ENCODE results near the gene GRM4. TPM values are rescaled to one million over a fixed set of nuclear protein-coding genes. Genes with fewer than 3 reads are reported as not detected.

The GRM4 gene
- total and polyA plus RNA-seq, 9 of the 15 experiments (the other 6 are each of a cell fraction or from before 2014, with no cell fraction given), result 0.18 TPM; not detected in 8

GRCh38 chr6:34182751-34183531, 37.1 kb upstream of the GRM4 start (continued):
- TF ChIP-seq NR4A1 (CRISPR knock-in tag; IDR thresholded peaks at IDR 0.05) (no peak), NR4A1 (tag; IDR thresholded peaks at IDR 0.05) (no peak), ERF (CRISPR knock-in tag; IDR thresholded peaks at IDR 0.05) (no peak), ZNF232 (CRISPR knock-in tag; IDR thresholded peaks at IDR 0.05) (no peak), ZNF347 (CRISPR knock-in tag; IDR thresholded peaks at IDR 0.05; ENCODE audit: low read depth) (no peak), GATA2 (CRISPR knock-in tag; IDR thresholded peaks at IDR 0.05) (no peak), TOE1 (IDR thresholded peaks at IDR 0.05; ENCODE audit: borderline replicate concordance) (peak; percentile 55; the same call in 1 of the 2 replicates), TOE1 (CRISPR knock-in tag; IDR thresholded peaks at IDR 0.05; ENCODE audit: borderline replicate concordance, low read depth) (no peak), MIER1 (IDR thresholded peaks at IDR 0.05; ENCODE audit: low read depth) (no peak)

- Histone ChIP-seq H3K36me3 (ENCODE audit: control insufficient read depth, insufficient read depth, low read length) (no peaks in the 10 kb centered on the region), H3K9me1 (ENCODE audit: control insufficient read depth, insufficient read depth, low read length) (no peaks in the 10 kb centered on the region), H3K27ac (ENCODE audit: extremely low read depth, low read depth, low read length) (no peak overlapping the region), H4K20me1 (replicated peaks; ENCODE audit: control insufficient read depth, insufficient read depth, low read length) (no peaks in the 10 kb centered on the region), H3K27me3 (ENCODE audit: control insufficient read depth in 2 of 2, insufficient read depth in 2 of 2, low read length in 2 of 2) (0 out of 5 replicates have a peak, but pooled peaks cover 2 to 11% of the 10 kb centered on the region in 2 experiments), H3K79me2 (ENCODE audit: control insufficient read depth, insufficient read depth, low read length) (no peaks in the 10 kb centered on the region), H3K4me1 (replicated peaks in 1 of 2; ENCODE audit: control insufficient read depth in 2 of 2, insufficient read depth in 2 of 2, low read length in 2 of 2) (peaks cover 0 to 13% of the 10 kb centered on the region in 2 experiments; a peak in 1 of 5 replicates), H3K9ac (ENCODE audit: insufficient read depth in 1 of 2, low read depth in 2 of 2, low read length in 2 of 2) (no peak overlapping the region), H3K4me3 (no peak overlapping the region), H3K4me2 (ENCODE audit: insufficient read depth, low read length) (no peak overlapping the region), H3K9me3 (replicated peaks; ENCODE audit: control insufficient read depth, insufficient read depth, low read depth, low read length) (peaks cover 14% of the 10 kb centered on the region), H2AFZ (ENCODE audit: low read depth, low read length) (no peak overlapping the region; the same call in 1 of the 2 replicates)
- intact Hi-C loops (cut with micrococcal nuclease) (no loop called here), in situ Hi-C loops (cut with MboI) (no loop called here)
- FAIRE-seq (no peak), DNase-seq (ENCODE audit: extremely low read depth in 1 of 4, low spot score in 3 of 4) (no peak), ATAC-seq (no peak)
- ChIA-PET CTCF (ENCODE audit: low intra/inter-chr PET ratio) (no interaction called here), POLR2A (interaction anchor here (0.9 to 1.2 kb wide), 2 partner anchors 14 to 234 kb away, joined by 3 read pairs; no protein-coding TSS in a partner anchor)
- BruUV-seq (replicated peaks), result no TSS peak
- TF ChIP-seq ARID4B (CRISPR knock-in tag; IDR thresholded peaks at IDR 0.05) (0 out of 2 replicates have a peak, but pooled peaks have one; percentile 7), HMG20A (CRISPR knock-in tag; conservative IDR thresholded peaks at IDR 0.05) (no peak)
- WGBS (ENCODE audit: insufficient coverage, low coverage, missing lambda C conversion rate), result 65% methylated on average over 1 of the region's 1 CpG
Observed at GRCh38 chr6:34181908-34182307, 36.0 kb upstream of the GRM4 start.
